SJSA1 (cell line): ENCODE measurements around the gene C2orf15. TPM values are rescaled to one million over a fixed set of nuclear protein-coding genes. Genes with fewer than 3 reads are reported as not detected.
"Not testable (repeated sequence)": the region's sequence is repeated elsewhere in the genome, so short reads cannot be mapped to it uniquely, and the experiment has no call there.

Experiments
- DNase-seq, 2 experiments: peaks; one replicate each; pipeline ENCODE4 v3.0.0-alpha.2; 2015 to 2020; ENCODE audit warnings: low spot score in 2 of 2, low read depth in 1 of 2
- H3K27ac ChIP-seq: fragments of 250-450 bp; sonication (Bioruptor Pico); 2 replicates; pipeline ENCODE4 v1.5.1; 2020; ENCODE audit warnings: mild to moderate bottlenecking, moderate library complexity
- H3K27me3 ChIP-seq: fragments of 250-450 bp; sonication (Bioruptor Pico); replicated peaks from 2 replicates; pipeline ENCODE4 v1.5.1; 2020; ENCODE audit warnings: mild to moderate bottlenecking, moderate library complexity
- H3K36me3 ChIP-seq: fragments of 250-450 bp; sonication (Bioruptor Pico); 2 replicates; pipeline ENCODE4 v1.5.1; 2020; ENCODE audit warnings: mild to moderate bottlenecking
- H3K4me1 ChIP-seq: fragments of 250-450 bp; sonication (Bioruptor Pico); replicated peaks from 2 replicates; pipeline ENCODE4 v1.6.1; 2021; ENCODE audit warnings: mild to moderate bottlenecking
- H3K4me3 ChIP-seq: fragments of 250-450 bp; sonication (Bioruptor Pico); 2 replicates; pipeline ENCODE4 v1.5.1; 2020; ENCODE audit warnings: mild to moderate bottlenecking
- H3K9me3 ChIP-seq: fragments of 250-450 bp; sonication (Bioruptor Pico); replicated peaks from 2 replicates; pipeline ENCODE4 v1.5.1; 2020; ENCODE audit warnings: mild to moderate bottlenecking
- total RNA-seq: library from RNA; depleted of rRNA; stranded (reverse); fragments of >200 nt; shearing (Covaris generic); gene quantifications from 2 replicates; pipeline ENCODE4 v1.2.3, GENCODE V29; 2014; rRNA removed

The C2orf15 gene
- not detected in 2 replicates for total RNA-seq

- peak; percentile 83 to 85 for DNase-seq
- H3K27me3 ChIP-seq = peaks cover 3% of the 10 kb centered on the region; the same call in 1 of the 2 replicates
- H3K4me3 ChIP-seq = peak within 1 kb of the TSS; percentile 55
- peaks cover 7% of the 10 kb centered on the region; the same call in 1 of the 2 replicates for H3K4me1 ChIP-seq
- H3K27ac ChIP-seq = no peak within 1 kb of the TSS
- H3K9me3 ChIP-seq = peaks cover 6% of the 10 kb centered on the region; the same call in 1 of the 2 replicates
- H3K36me3 ChIP-seq = no peaks in the 10 kb centered on the region
These were observed at the start of gene C2orf15 for GRCh38 chr2:99141110-99142108. TSS of gene C2orf15 (plus strand) at chr2:99141707. CDS start at chr2:99150559, 8,852 bp downstream.

GRCh38 chr2:99096728-99097127 is 44.8 kb upstream of the C2orf15 start:
- Histone ChIP-seq H3K4me1 (no peaks in the 10 kb centered on the region), H3K27me3 (no peaks in the 10 kb centered on the region; the same call in 1 of the 2 replicates), H3K4me3 (no peak overlapping the region), H3K36me3 (no peaks in the 10 kb centered on the region), H3K27ac (no peak overlapping the region), H3K9me3 (no peaks in the 10 kb centered on the region)
- no peak for DNase-seq

- H3K9me3 ChIP-seq = no peaks in the 10 kb centered on the region
- H3K36me3 ChIP-seq = no peaks in the 10 kb centered on the region
- H3K4me3 ChIP-seq = no peak overlapping the region
- H3K27ac ChIP-seq = no peak overlapping the region
- H3K4me1 ChIP-seq = no peaks in the 10 kb centered on the region
- DNase-seq = no peak
- no peaks in the 10 kb centered on the region; the same call in 1 of the 2 replicates for H3K27me3 ChIP-seq
These were observed 39.8 kb upstream of the C2orf15 start for GRCh38 chr2:99101697-99102096.

GRCh38 chr2:99104006-99104405 is 37.5 kb upstream of the C2orf15 start:
- Histone ChIP-seq H3K27me3 (no peaks in the 10 kb centered on the region), H3K4me3 (no peak overlapping the region), H3K9me3 (no peaks in the 10 kb centered on the region), H3K4me1 (no peaks in the 10 kb centered on the region), H3K36me3 (no peaks in the 10 kb centered on the region), H3K27ac (no peak overlapping the region)
- no peak for DNase-seq

GRCh38 chr2:99106913-99107312 is 34.6 kb upstream of the C2orf15 start:
- DNase-seq = no peak
- Histone ChIP-seq H3K4me3 (no peak overlapping the region), H3K27me3 (no peaks in the 10 kb centered on the region), H3K27ac (no peak overlapping the region), H3K36me3 (no peaks in the 10 kb centered on the region), H3K4me1 (no peaks in the 10 kb centered on the region), H3K9me3 (no peaks in the 10 kb centered on the region)

- Histone ChIP-seq H3K4me3 (no peak overlapping the region), H3K9me3 (no peaks in the 10 kb centered on the region), H3K27ac (no peak overlapping the region), H3K36me3 (no peaks in the 10 kb centered on the region), H3K27me3 (no peaks in the 10 kb centered on the region), H3K4me1 (no peaks in the 10 kb centered on the region)
- no peak for DNase-seq
These were observed 30.3 kb upstream of the C2orf15 start for GRCh38 chr2:99111236-99111635.

GRCh38 chr2:99111945-99112344 is 29.6 kb upstream of the C2orf15 start:
- H3K4me1 ChIP-seq = no peaks in the 10 kb centered on the region
- H3K27ac ChIP-seq = no peak overlapping the region
- DNase-seq = no peak
- H3K27me3 ChIP-seq = no peaks in the 10 kb centered on the region
- no peaks in the 10 kb centered on the region for H3K36me3 ChIP-seq
- H3K9me3 ChIP-seq = no peaks in the 10 kb centered on the region
- no peak overlapping the region for H3K4me3 ChIP-seq

GRCh38 chr2:99112617-99113016 is 28.9 kb upstream of the C2orf15 start:
- Histone ChIP-seq H3K4me3 (no peak overlapping the region), H3K4me1 (no peaks in the 10 kb centered on the region), H3K9me3 (no peaks in the 10 kb centered on the region), H3K36me3 (no peaks in the 10 kb centered on the region), H3K27ac (no peak overlapping the region), H3K27me3 (no peaks in the 10 kb centered on the region)
- no peak for DNase-seq

- no peak for DNase-seq
- Histone ChIP-seq H3K27ac (no peak overlapping the region), H3K4me1 (no peaks in the 10 kb centered on the region), H3K9me3 (no peaks in the 10 kb centered on the region), H3K27me3 (no peaks in the 10 kb centered on the region), H3K36me3 (no peaks in the 10 kb centered on the region), H3K4me3 (no peak overlapping the region)
These were observed 13.5 kb upstream of the C2orf15 start for GRCh38 chr2:99127981-99128380.

GRCh38 chr2:99135044-99135556 is 6.4 kb upstream of the C2orf15 start:
- H3K4me1 ChIP-seq, H3K27me3 ChIP-seq, H3K4me3 ChIP-seq, H3K36me3 ChIP-seq, H3K27ac ChIP-seq, DNase-seq: not testable (repeated sequence)
- H3K9me3 ChIP-seq = peaks cover 14% of the 10 kb centered on the region

- H3K27me3 ChIP-seq = peaks cover 3% of the 10 kb centered on the region; the same call in 1 of the 2 replicates
- no peak for DNase-seq
- H3K27ac ChIP-seq = no peak overlapping the region
- peaks cover 14% of the 10 kb centered on the region for H3K9me3 ChIP-seq
- no peaks in the 10 kb centered on the region for H3K36me3 ChIP-seq
- no peak overlapping the region for H3K4me3 ChIP-seq
- peaks cover 7% of the 10 kb centered on the region; the same call in 1 of the 2 replicates for H3K4me1 ChIP-seq
These were observed 2.5 kb upstream of the C2orf15 start for GRCh38 chr2:99139003-99139402.

- H3K27ac ChIP-seq = no peak overlapping the region
- peak overlapping the region; percentile 55 for H3K4me3 ChIP-seq
These were observed 1.2 kb upstream of the C2orf15 start for GRCh38 chr2:99140056-99140859.

GRCh38 chr2:99140860-99141109 is 722 bp upstream of the C2orf15 start:
- H3K9me3 ChIP-seq = peaks cover 6% of the 10 kb centered on the region; the same call in 1 of the 2 replicates
- H3K4me1 ChIP-seq = peaks cover 7% of the 10 kb centered on the region; the same call in 1 of the 2 replicates
- no peak overlapping the region for H3K27ac ChIP-seq
- peak overlapping the region; percentile 55 for H3K4me3 ChIP-seq
- DNase-seq = no peak
- no peaks in the 10 kb centered on the region for H3K36me3 ChIP-seq
- peaks cover 3% of the 10 kb centered on the region; the same call in 1 of the 2 replicates for H3K27me3 ChIP-seq

More at GRCh38 chr2:99140056-99140859, 1.2 kb upstream of the C2orf15 start:
- Histone ChIP-seq H3K36me3 (no peaks in the 10 kb centered on the region), H3K27me3 (peaks cover 3% of the 10 kb centered on the region; the same call in 1 of the 2 replicates), H3K9me3 (peaks cover 9% of the 10 kb centered on the region), H3K4me1 (peaks cover 7% of the 10 kb centered on the region; the same call in 1 of the 2 replicates)
- no peak for DNase-seq
